T-helper 2 cell (primary cell): Measurements from ENCODE around the gene DRAM2.

Experiments used
- DNase-seq, 5 experiments: peaks; one replicate each; pipeline versions ENCODE4 v3.0.0 to v3.0.0-alpha.2; 2012 to 2022
- total RNA-seq, 2 donors: gene quantifications; one replicate each; lab custom pipeline; 2026; lab: John Stamatoyannopoulos, UW

The DRAM2 gene
- 29.3 to 35.9 reads per million in 2 donors for total RNA-seq

DNA sequence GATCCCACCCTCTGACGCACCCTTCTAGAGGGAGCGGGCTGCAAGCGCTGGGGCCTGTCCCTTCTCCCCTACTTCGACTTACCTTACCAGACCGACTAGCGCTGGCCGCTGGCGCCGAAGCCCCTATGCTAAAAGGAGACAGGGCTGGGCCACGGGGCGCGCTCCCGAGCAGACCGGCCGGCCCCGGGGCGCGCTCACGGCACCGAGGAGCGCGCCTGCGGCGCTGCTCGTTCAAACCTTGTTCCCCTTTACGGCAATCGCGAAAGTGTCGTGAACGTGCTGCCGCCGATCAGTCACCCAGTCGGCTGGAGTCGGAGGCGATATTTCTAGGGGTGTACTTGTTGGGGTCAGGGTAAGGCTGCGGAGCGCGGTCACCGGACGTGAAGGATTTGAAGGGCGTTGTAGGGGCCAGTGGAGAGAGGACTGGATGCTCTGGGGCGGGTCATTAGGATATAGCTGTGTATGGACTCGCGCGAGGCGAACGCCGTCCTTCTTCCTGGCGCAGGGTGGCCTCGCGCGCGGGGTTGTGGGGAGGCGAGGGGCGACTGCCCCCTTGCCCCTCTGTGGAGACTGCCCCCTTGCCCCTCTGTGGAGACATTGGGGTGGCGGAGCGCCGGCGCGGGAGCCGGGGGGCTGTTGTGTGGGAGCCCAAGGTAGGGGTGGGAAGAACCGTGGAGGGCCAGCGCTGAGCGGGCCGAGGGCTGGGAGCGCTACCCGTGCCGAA, at the start of gene DRAM2, which contains the start of gene CEPT1:
Gene DRAM2 (minus strand): TSS at position 138 of the 724 bp plus-strand sequence. CDS start 8,539 bp downstream, outside the sequence.
Gene CEPT1 (plus strand): TSS at position 268 of the 724 bp plus-strand sequence. CDS start 7,492 bp downstream, outside the sequence.
- DNase-seq = peak; percentile 68 to 97 (median 89)

DNA sequence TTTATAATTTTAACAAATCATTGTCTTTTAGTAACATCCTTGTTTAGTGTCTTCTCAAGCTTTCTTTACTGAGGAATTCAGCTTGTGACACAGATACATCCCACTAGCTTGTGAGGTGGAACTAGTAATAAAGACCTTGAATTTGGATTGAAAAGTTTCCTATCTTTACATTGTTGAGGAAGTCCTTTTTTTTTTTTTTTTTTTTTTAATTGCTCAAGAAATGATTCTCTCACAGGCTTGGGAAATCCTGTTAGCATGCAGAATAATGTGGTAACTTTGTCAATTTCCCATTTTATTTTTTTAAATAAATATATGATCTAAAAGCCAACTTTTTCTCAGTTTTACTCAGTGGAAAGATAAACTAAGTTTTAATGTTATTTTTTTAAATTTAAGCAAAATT, 44.8 kb upstream of the DRAM2 start:
- DNase-seq = no peak

DNA sequence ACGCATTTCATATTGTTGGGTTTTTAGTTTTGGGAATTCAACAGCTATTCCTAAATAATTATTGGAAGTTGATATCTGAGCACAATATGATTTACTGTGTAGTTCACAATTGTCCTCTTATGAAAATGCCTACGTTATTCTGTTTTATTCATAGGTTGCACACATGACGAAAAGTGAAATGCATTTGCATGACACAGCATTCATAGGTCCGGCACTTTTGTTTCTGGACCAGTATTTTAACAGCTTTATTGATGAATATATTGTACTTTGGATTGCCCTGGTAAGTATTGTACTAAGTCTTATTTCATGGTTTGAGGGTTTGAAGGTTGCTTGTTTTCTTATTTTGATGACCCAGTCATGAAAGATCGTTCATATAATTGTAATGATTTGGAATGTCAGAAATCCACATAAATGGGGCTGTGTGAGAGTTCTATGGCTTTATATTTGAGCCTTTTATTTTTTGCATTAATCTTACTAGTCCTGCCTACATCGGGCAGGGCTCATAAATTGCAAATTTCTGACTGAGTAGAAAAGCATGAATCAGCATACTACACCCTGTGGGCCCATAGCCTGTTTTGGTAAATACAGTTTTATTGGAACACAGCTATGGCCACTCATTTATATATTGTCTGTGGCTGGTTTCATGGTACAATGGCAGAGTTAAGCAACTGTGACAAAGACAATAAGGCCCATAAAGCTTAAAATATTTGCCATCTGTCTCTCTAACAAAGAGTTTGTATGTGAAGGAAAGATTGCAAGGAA, 43.6 kb upstream of the DRAM2 start:
- no peak for DNase-seq

DNA sequence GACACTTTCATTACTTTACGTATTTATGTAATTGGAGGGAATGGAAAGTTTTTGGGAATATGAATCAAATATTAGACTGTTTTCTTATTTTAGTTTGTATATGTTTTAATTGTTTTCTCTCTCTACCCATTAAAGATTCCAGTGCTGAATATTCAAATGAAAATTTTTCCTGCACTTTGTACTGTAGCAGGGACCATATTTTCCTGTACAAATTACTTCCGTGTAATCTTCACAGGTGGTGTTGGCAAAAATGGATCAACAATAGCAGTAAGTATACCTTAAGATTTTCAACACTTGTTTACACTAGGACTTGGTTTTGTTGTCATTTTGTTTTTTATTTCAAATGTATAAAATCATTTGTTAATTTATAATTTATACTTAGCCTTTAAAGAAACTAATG, 42.2 kb upstream of the DRAM2 start:
- DNase-seq = no peak

DNA sequence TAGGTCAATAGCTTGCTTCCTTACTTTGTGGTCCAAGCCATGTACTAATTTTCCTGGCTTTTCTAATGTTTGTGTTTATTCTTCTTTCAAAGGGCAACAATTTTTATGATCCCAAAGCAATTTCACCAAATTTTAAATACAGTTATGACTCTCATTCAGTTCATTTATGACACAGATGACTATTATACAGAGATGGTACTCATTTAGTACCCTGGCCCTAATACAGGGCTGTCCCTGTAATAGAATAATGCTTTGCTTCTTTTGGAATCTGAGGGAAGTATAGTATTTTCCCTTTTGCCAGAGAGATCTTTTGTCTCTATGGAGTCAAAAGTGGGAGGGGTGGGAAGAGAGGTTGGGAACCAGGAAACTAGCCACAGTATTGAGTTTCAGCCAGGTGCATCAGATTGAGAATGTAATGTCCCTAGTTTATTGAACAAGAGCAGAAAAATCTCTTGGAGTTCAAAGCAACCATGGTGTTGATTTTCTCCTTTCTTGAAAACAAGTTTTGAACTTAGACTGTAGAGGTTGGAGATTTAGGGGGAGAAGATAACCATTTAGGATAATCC, 40.2 kb upstream of the DRAM2 start:
- DNase-seq = no peak

DNA sequence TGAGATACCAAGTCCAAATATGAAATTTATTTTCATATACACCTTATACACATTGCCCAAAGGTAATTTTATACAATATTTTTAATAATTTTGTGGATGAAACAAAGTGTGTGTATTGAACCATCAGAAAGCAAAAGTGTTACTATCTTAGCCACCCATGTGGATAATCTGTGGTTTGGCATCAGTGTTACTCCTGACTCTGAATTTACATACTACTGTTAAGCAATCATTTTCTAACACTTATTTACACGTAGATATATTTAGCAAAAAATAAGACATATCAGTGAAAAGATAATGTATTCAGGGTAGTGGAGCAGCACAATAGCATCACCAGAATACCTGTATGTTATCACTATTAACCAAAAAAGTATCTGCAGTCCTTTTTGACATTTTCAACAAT, 36.8 kb upstream of the DRAM2 start:
- no peak for DNase-seq

DNA sequence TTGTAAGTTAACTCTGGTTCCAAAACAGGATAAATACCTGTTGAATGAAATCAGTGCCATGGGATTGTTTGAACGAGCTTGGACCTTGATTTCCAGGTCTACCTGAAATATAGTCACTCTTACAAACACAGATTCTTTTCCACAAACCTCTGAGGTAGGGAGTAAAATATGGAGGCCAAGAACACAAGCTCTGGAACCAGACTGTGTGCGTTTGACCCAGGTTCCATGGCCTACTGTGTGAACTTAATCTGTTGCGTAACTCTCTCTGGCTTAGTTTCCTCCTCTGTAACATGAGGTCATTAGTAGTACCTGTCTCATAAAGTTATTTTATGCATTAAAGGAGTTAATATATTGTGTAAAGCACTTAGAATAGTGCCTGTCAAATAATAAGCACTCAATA, 35.5 kb upstream of the DRAM2 start:
- DNase-seq = no peak

DNA sequence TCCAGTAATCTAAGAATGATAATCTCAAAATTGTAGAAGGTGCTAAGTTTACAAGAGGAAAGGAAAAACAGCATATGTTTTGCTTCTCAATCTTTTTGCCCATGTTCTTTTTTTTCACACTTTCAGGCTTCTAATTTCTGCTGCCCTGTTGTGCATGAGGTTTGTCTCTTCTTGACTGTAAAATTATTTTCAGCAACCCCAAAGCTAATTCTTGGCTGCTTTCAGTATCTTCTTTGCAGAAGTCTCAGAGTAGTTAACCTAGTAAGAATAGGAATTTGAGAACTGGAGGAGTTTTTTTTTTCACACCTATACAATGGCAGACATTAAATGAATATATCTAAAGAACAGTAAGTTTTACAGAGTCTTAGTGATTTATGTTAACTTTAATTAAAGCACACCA, 34.2 kb upstream of the DRAM2 start:
- no peak for DNase-seq

DNA sequence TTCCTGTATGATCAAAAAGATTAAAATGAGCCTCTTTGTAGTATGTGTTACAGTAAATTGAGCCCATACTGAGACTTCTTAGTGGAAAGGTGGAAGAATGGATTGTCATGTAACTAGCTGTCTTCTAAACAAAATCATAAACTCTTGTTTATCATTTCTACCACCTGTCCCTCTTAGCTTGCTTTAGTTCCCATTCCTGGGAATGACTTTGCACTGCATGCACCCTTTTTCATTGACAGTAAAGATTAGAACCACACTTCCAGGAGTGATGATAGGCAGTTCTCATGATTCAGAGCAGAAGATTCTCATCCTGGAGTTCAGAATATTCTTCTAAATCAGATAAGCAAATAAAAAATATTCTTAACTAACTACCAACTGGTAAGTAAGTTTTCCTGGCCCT, 32.6 kb upstream of the DRAM2 start:
- no peak for DNase-seq

DNA sequence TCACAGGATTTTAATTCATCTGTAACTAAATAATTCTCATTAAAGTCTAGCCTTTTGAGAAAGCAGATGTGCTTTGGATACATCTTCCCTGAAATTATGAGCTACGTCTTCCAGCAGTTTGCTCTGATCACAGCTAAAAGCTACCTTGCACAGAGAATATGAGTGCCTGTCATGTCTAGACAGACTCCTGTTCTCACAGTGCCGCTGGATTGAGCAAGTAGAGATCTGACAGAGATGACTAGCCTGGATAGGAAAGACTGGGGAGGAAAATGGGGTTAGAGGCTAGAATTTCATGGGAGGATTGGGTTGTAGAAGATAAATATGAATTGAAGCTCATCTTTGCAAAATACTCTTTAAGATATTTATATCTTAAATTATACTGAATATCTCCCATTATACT, 24.3 kb upstream of the DRAM2 start:
- DNase-seq = no peak

DNA sequence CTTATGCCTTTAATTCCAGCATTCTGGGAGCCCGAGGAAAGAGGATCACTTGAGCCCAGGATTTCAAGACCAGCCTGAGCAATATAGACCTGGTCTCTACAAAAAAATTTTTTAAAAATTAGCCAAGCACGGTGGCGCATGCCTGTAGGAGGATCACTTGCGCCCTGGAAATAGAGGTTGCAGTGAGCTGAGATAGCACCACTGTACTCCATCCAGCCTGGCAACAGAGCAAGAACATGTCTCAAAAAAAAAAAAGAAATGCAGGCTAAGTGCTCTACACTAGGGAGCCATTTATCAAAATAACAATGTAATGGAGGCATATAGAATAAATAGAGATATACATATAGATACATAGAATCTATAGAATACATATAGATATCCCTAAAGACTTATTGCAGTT, 23.5 kb upstream of the DRAM2 start:
- no peak for DNase-seq

DNA sequence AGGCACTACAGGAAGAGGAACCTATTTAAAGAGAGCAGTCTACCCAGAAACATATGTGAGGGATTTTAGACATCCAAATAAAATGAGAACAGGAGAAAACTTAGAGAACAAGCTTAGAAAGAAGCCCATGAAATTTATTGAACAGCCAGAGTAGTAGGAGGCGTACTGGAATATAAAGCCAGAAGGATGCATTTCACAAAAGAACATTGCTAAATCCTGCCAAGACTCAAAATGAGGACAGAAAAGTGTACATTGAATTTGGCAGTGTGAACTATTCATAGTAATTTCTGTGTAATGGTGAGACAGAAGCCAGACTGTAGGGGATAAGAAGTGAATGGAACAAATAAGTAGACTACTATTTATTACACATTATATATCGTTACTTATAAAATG, 22.6 kb upstream of the DRAM2 start:
- no peak for DNase-seq

DNA sequence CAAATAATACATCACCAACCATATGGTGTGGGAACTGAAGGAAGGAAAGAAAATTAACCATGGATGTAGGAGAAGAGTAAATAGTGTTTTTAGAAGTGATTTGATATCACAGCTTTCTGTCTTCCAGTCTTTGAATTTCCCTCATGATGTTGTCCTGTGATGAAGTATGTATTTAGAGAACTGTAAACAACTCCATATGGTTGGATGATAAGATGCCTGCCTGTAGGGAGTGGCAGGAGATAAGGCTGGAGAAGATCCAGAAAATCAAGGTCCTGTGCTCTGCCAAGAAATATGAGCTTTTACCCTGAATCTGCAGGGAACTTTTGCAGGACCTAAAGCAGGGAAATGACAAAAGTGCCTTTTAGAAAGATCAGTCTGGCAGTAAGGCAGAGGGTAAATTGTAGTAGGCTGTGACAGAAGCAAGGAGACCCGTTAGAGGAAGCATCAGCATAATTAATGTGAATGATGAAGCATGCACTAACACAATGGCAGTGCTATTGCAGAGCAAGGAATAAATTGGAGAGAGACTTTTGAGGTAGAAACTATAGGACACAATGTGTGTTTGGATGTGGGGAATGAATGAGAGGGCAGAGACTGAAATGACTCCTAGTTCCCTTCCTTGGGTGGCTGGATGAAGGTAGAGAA, 22.1 kb upstream of the DRAM2 start:
- DNase-seq = no peak

DNA sequence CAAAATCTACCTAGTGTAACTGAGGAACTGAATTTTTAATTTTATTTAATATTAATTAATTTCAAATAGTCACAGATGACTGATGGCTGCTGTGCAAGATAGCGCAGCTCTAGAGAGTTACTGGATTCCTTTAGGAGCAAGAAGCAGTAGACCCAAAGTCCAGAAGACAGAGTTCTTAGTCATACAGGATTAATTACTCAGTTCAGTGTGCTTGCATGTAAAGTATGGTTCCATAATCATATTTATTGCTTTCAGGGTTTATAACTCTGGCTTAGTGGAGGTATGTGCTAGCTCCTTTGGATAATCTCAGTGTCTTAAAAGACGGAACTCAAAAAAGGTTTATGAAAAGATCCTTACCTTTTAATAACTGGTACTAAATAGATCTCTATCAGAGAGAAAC, 17.5 kb upstream of the DRAM2 start:
- no peak for DNase-seq

DNA sequence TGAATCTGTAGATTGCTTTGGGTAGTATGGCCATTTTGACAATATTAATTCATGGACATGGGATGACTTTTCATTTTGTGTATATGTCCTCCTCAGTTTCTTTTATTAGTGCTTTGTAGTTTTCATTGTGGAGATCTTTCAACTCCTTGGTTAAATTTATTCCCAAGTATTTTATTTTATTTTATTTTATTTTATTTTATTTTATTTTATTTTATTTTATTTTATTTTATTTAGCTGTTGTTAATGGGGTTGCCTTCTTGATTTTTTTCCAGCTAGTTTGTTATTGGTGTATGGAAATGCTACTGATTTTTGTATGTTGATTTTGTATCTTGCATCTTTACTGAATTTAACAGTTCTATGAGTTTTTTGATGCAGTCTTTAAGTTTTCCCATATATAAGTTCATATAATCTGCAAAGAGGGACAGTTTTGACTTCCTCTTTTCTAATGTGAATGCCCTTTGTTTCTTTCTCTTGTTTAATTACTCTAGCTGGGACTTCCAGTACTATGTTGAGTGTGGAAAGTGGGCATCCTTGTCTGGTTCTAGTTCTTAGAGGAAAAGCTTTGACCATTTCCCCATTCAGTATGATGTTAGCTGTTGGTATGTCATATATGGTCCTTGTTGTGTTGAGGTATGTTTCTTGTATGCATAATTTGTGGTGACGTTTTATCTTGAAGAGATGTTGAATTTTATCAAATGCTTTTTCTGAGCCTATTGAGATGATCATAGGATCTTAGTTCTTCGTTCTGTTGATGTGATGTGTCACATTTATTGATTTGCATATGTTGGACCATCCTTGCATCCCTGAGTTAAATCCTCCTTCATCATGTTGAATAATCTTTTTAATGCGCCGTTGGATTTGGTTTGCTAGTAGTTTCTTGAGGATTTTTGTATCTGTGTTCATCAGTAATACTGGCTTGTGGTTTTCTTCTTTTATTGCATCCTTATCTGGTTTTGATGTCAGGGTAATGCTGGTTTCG, 14.4 kb upstream of the DRAM2 start:
- no peak for DNase-seq

DNA sequence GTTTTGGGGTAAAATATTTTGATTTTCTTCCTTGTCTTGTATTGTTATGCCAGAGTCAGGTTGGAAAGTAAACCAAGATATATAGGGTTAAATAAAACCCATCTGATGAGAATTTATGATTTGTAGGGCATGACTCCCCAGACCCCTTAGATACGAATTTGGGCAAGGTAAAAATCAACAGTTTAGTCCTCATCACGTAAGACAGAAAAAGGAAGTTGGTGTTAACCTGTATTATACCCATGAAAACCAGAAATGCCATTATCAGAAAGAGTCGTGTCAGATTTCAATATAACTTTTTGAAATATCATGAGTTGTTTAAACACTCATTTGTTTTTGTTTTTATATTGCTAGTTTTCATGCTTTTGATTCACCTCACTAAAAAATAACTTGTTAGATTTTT, 11.9 kb upstream of the DRAM2 start:
- no peak for DNase-seq

DNA sequence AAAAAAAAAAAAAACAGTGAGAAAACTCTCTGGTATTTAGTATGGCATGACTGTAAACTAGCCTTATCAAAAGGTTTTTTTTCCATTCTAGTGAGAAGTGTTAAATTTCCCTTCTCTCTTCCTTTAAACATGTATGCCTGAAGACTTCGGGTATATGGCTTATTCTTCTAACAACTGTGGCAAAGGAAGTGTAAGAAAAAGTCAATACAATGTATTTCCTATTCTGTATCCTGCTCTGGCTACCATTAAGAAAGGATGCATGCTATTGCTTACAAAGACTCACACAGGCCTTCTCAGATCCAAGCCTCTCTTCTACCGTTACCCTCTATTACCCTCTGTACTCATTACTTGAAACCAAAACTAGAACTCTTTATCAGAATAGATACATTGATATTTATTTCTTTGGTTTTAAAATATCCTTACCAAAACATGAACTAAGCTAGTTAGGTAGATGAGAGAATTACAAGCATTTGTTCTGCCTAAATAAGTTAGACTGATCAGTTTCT, 8.5 kb upstream of the DRAM2 start:
- DNase-seq = no peak

DNA sequence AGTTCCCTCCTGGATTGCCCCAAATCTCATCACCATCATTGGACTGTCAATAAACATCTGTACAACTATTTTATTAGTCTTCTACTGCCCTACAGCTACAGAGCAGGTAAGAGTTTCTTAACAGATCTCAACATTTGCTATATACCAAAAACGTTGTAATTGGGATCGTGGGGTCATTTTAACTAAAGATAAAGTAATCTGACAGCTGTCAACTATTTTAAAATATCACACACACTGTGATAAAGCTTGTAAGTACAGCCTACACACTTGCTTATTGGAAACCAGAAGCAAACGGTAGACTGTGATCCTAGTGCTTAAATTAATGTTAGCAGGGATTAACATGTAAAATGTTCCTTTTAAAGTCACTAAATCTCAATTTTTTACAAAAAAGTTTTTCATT, 8.1 kb upstream of the DRAM2 start:
- DNase-seq = no peak

DNA sequence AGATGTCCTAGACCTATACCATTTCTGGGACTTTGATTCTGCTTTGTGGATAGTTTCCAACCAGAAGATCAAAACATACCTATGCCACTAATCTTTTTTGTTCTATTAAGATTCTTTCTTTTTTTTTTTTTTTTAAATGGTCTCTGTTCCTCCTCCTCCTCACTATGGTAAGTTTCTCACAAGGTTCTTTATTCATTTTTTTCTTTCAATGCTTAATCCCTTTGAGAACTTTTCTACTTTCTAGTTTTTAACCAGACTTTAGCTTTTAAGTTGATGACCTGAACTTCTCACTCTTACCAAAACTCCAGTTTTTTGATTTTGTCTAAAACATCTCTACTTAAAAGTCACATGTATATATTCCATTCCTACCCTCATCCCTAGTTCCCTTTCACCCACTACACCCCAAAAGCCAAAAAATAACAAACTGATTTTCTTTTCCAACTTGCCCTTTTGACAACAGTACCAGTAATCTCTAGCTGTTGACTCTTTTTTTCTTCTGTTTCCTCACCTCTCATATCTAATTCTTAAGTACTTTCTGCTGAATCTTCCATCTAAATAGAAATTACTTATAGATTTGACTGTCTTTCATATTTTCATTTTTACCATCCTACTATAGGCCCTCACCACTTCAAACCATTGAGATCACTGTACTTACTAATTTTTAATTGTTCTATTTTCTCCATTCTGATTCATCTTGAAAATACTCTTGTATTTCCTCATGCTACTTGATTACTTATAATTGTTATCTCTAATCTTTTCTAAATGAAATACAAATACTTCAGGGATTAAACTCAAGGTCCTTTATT, 6.3 kb upstream of the DRAM2 start:
- no peak for DNase-seq

DNA sequence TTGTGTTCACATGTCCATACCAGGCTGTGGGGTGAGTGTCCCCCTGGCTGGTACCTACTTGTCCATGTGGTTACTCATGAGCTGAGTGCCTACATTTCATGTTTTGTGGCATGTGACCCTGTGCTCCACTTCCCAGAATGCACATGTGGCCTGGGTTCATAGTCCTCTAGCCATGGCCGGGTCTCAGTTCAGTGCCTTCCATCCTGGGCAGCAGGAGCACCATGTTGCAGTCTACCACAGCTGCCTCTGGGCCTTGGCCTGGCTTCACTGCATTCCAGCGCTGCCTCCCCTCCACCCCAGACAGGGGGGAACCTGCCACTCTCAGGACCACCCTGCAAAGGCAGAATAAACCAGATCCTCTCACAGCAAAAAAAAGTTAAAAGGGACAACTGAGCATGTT, 5.6 kb upstream of the DRAM2 start:
- DNase-seq = no peak

DNA sequence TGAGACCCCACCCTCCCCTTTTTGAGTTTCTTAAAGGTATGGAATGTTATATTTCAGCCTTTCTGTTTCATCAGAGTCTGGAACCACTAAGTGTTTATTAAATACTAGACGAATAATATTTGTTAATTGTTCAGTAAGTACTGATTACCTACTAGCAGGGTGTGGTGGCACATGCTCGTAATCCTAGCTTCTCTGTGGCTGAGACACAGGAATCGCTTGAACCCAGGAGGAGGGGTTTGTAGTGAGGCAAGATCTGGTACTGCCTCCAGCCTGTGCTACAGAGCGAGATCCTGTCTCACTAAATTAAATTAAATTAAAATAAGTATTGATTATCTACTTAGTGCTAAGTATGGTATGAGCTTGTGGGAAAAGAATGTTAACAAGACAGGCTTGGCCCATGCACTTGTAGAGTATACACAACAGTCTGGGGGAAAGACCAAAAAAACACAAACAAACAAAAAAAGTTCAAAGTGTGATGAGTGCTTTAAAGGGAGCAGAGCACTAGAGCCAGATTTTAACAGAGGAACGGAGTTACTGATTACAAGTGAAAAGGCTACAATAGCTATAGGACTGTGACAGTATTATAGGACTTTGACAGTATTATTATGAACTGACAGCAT, 2.6 kb upstream of the DRAM2 start:
- no peak for DNase-seq
